Measurements from ENCODE around the gene SLC29A3.

- TF ChIP-seq POLR2A (IDR thresholded peaks at IDR 0.05; ENCODE audit: low read depth, low read length), result no peak
- no peak for TF ChIP-seq SPI1 (IDR thresholded peaks at IDR 0.05; ENCODE audit: low read depth, low read length)
- no peak for TF ChIP-seq PAX5 (IDR thresholded peaks at IDR 0.05; ENCODE audit: insufficient read depth, low read length, severe bottlenecking)
Observed at GRCh38 chr10:71307469-71308085, 11.5 kb upstream of the SLC29A3 start.

All from GM12891 (cell line).